Subcutaneous adipose tissue (tissue), 4 donors: ENCODE results near the gene SLC3A2. TPM values are rescaled to one million over a fixed set of nuclear protein-coding genes. Genes with fewer than 3 reads are reported as not detected.

Experiments used
- total RNA-seq, 4 donors: library from RNA; depleted of rRNA; stranded (reverse); fragments of >200 nt; gene quantifications; one replicate each; pipeline ENCODE4 v1.1.0, GENCODE V29; 2016
- TF ChIP-seq, protein P1 (sequence below): fragments of 450-650 bp; IDR thresholded peaks from one replicate; pipeline ENCODE4 v1.5.1; 2016; ENCODE audit warnings: low read depth, mild to moderate bottlenecking, control low read depth, antibody characterized with exemption, moderate library complexity

The SLC3A2 gene
- total RNA-seq, 4 donors from 2014 or later: 104 to 163 (median 125) TPM

DNA sequence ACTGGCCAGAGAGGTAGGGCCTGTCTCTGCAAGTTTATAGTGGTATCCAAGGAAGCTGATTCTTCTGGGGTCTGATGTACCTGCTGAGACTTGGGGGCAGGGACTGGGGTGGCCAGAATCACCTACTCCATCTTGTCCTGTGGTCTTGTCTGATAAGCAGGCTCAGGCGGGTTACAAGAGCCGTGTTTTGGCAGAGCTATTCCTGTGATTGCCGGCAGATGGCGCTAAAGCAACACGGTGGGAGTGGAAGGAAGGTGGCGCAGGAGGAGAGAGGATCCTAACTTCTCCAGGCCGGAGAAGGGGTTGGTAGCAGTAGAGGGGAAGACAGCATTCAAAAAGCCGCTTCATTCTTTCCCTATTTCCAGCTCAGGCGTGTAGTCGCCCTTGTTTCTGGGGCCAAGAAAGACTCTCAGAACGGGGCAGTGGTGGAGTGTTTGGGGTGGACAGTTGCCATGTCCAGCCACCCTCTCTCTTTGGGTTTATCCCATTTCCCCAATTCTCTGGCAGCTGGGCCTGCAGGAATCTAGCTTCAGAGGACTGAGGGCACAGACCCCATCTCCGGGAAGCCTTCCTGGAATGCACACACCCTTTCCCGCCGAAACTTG, 25.3 kb downstream of the SLC3A2 start:
- TF ChIP-seq, protein P1, sequence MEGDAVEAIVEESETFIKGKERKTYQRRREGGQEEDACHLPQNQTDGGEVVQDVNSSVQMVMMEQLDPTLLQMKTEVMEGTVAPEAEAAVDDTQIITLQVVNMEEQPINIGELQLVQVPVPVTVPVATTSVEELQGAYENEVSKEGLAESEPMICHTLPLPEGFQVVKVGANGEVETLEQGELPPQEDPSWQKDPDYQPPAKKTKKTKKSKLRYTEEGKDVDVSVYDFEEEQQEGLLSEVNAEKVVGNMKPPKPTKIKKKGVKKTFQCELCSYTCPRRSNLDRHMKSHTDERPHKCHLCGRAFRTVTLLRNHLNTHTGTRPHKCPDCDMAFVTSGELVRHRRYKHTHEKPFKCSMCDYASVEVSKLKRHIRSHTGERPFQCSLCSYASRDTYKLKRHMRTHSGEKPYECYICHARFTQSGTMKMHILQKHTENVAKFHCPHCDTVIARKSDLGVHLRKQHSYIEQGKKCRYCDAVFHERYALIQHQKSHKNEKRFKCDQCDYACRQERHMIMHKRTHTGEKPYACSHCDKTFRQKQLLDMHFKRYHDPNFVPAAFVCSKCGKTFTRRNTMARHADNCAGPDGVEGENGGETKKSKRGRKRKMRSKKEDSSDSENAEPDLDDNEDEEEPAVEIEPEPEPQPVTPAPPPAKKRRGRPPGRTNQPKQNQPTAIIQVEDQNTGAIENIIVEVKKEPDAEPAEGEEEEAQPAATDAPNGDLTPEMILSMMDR: no peak

DNA sequence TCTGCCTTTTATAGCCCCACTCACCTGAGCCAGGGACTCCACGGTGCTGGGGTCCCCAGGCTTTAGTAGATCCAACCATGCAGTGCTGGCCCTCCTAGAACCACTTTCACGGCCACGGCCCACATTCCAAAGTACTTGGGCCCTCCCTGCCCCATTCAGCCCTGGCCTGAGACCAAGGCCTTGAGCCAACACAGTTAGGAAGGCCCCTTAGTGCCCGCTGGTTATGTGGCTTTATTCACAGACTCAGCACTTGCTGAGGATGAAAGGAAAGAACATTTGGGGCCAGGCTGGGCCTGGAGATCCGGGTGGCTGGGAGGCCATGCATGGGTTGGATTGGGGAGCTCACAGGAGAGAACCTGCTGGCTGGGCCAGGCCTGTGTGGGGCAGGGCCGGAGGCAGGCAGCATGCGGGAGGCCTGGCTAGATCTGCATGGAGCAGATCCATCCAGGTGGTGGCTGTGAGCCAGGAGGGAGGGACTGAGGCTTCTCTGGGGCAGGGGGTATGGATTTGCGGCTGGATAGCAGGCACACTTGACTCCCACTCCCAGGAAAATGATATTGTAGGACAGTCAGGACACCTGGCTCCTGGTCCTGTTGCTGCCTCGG, 27.9 kb downstream of the SLC3A2 start:
- TF ChIP-seq, protein P1: no peak

DNA sequence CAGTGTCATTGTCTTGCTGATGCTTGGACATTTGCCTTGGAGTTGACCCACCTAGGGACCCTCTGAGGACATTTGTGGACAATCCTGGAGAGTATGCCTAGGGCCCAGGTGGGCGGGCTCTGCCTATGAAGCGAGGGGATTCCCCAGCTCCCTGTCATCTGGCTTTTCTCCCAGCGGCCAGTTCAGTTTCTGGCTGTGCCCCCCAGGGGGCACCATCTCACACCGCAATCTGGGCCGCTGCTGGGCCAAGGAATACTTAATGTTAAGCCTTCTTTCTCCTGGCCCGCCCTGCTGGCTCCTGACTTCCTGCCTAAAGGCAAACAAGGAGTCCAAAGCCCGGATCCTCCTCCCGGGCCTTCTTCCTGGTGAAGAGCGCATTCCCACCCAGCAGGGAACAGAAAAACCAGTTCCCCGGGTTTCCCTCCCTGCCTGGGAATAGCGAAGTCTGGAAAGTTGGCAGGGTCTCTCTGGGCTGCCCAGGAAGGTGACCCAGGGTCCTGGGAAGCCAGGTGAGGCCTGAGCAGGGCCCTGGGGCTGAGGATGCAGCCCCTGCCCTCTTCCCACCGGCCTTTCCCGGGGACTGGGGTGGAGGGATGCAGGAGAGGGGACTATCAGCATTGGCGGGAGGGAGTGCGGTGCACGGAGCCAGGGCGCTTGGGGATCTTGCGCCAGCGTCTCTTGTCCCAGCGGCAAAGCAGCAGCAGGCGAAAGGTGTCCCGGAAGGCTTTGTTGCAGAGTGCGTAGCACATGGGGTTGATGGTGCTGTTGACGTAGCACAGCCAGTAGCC, 28.6 kb downstream of the SLC3A2 start:
- TF ChIP-seq, protein P1: no peak

DNA sequence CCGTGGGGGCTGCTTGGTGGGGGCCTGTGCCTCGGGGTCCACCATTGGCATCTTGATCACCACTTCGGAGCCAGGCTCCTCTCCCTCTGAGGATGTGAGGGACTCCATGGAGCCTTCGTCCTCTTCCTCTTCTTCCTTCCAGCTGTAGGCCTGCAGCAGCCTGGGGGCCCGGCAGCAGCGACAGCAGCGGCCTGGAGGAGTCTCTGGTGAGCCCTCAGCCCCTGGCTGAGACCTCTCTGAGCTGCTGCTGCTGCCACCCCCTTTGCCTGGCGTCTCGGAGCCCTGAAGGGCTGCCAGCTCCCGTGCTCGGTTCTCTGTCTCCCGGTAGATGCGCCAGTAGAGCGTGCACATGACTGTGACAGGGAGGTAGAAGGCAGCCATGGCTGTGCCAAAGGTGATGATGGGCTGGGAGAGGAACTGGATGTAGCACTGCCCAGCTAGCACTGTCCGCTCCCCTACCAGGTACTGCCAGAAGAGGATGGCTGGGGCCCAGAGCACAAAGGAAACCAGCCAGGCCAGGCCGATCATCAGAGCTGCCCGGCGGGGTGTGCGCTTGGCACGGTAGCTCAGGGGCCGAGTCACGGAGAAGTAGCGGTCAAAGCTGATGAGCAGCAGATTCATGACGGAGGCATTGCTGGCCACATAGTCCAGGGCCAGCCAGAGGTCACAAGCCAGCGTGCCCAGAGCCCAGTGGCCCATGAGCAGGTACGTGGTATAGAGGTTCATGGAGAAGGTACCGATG, 29.6 kb downstream of the SLC3A2 start:
- TF ChIP-seq, protein P1: no peak

DNA sequence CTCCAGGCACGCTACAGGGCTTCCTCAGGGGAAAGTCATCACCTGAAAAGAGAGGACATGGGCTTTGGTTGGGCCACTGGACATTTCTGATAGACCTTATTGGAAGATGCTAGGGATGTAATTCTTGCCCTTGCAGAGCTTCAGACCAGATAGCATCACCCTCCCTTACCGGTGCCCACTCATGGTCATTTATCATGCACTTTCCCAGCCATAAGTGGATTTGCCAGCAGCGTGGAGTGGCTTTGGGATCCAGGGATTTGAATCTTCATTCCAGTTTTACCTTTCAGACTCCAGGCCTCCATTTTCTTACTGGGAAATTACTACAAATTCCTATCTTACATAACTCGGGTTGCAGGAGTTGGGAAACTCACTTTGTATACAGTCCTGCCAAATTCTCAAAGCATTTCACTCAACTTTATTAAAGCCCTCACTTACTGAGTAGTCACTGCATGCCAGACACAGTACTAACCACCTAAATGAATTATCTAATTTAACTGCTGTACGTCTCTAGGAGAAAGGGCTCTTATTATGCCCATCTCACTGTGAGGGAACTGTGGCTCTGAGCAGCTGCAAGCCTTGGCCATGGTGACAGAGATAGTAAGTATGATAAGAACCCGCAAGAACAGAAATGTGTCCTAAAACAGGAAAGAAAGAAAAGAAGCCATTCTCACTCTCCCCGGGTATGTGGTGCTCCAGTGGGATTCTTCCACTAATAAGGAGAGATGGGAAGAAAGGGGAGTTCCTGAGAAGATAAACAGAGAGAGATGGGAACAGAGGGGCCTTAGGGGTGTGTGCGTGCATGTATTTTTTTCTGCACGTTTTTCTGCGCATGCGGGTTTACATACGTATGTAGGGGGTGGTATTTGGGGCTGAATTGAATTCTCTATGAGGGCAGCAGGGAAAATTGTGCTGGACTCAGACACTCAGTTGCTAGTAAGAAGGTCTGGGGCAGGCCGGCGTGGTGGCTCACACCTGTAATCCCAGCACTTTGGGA, 30.7 kb downstream of the SLC3A2 start:
- TF ChIP-seq, protein P1: no peak

DNA sequence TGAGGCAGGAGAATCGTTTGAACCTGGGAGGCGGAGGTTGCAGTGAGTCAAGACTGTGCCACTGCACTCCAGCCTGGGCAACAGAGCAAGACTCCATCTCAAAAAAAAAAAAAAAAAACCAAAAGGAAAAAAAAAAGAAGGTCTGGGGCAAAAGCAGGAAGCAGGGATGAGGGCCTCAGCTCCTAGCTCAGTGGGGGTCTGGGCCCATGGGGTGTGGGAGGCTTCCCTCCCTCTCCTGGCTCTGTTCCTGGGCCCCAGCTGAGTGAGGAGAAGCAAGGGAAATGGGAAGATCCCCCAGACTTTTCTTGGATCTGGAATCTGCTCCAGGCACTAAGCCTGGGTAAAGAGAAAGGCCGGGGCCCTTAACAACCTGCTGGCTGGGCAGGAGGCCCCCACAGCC, 31.6 kb downstream of the SLC3A2 start:
- TF ChIP-seq, protein P1: no peak
